BLaER1 (cell line): Measurements from ENCODE around the gene ZBTB43.

Experiments used
- H3K27ac ChIP-seq: shearing (Covaris generic); formaldehyde crosslinking; 2 replicates; pipeline ENCODE4 v1.8.1; 2022
- H3K27me3 ChIP-seq: shearing (Covaris generic); formaldehyde crosslinking; 2 replicates; pipeline ENCODE4 v1.8.1; 2022
- H3K36me3 ChIP-seq: shearing (Covaris generic); formaldehyde crosslinking; 2 replicates; pipeline ENCODE4 v1.8.1; 2022
- H3K4me1 ChIP-seq: shearing (Covaris generic); formaldehyde crosslinking; 2 replicates; pipeline ENCODE4 v1.8.1; 2022
- H3K4me2 ChIP-seq: shearing (Covaris generic); formaldehyde crosslinking; 2 replicates; pipeline ENCODE4 v1.8.1; 2022
- H3K4me3 ChIP-seq: shearing (Covaris generic); formaldehyde crosslinking; 2 replicates; pipeline ENCODE4 v1.8.1; 2022
- H3K9ac ChIP-seq: shearing (Covaris generic); formaldehyde crosslinking; 2 replicates; pipeline ENCODE4 v1.8.1; 2022
- H3K9me3 ChIP-seq: shearing (Covaris generic); formaldehyde crosslinking; 2 replicates; pipeline ENCODE4 v1.8.1; 2022
- H4K20me1 ChIP-seq: shearing (Covaris generic); formaldehyde crosslinking; 2 replicates; pipeline ENCODE4 v1.8.1; 2022
- Cebpa-rat ChIP-seq: shearing (Covaris generic); IDR thresholded peaks from 2 replicates; pipeline ENCODE4 v1.8.1; 2022

The ZBTB43 gene

GRCh38 chr9:126851286-126851880 lies 46.5 kb downstream of the ZBTB43 start:
- H3K36me3 ChIP-seq, result no peaks in the 10 kb centered on the region
- H3K9me3 ChIP-seq, result no peaks in the 10 kb centered on the region
- TF ChIP-seq Cebpa-rat, result no peak
- no peaks in the 10 kb centered on the region for H3K4me1 ChIP-seq
- H3K9ac ChIP-seq, result no peak overlapping the region
- no peak overlapping the region for H3K4me3 ChIP-seq
- no peaks in the 10 kb centered on the region for H4K20me1 ChIP-seq
- H3K27me3 ChIP-seq, result no peaks in the 10 kb centered on the region
- no peak overlapping the region for H3K27ac ChIP-seq
- H3K4me2 ChIP-seq, result no peak overlapping the region

- Histone ChIP-seq H3K27ac (no peak overlapping the region), H3K9me3 (no peaks in the 10 kb centered on the region), H3K36me3 (no peaks in the 10 kb centered on the region), H3K4me3 (no peak overlapping the region), H3K4me1 (no peaks in the 10 kb centered on the region), H3K27me3 (no peaks in the 10 kb centered on the region), H3K9ac (no peak overlapping the region), H4K20me1 (no peaks in the 10 kb centered on the region), H3K4me2 (no peak overlapping the region)
- no peak for TF ChIP-seq Cebpa-rat
These were observed 47.3 kb downstream of the ZBTB43 start for GRCh38 chr9:126852086-126852688.

- no peak for TF ChIP-seq Cebpa-rat
- no peaks in the 10 kb centered on the region for H3K4me1 ChIP-seq
- no peak overlapping the region for H3K4me3 ChIP-seq
- H3K9ac ChIP-seq, result no peak overlapping the region
- H3K4me2 ChIP-seq, result no peak overlapping the region
- no peaks in the 10 kb centered on the region for H3K9me3 ChIP-seq
- H4K20me1 ChIP-seq, result no peaks in the 10 kb centered on the region
- no peaks in the 10 kb centered on the region for H3K36me3 ChIP-seq
- no peaks in the 10 kb centered on the region for H3K27me3 ChIP-seq
- H3K27ac ChIP-seq, result no peak overlapping the region
These were observed 48.8 kb downstream of the ZBTB43 start for GRCh38 chr9:126853667-126854066.

GRCh38 chr9:126854734-126855133 lies 49.9 kb downstream of the ZBTB43 start:
- H3K9ac ChIP-seq, result no peak overlapping the region
- no peak overlapping the region for H3K27ac ChIP-seq
- H4K20me1 ChIP-seq, result no peaks in the 10 kb centered on the region
- H3K4me2 ChIP-seq, result no peak overlapping the region
- no peaks in the 10 kb centered on the region for H3K36me3 ChIP-seq
- peaks cover 5% of the 10 kb centered on the region for H3K4me1 ChIP-seq
- no peak overlapping the region for H3K4me3 ChIP-seq
- TF ChIP-seq Cebpa-rat, result no peak
- H3K27me3 ChIP-seq, result no peaks in the 10 kb centered on the region
- H3K9me3 ChIP-seq, result no peaks in the 10 kb centered on the region

- Histone ChIP-seq H3K4me1 (peaks cover 11% of the 10 kb centered on the region), H3K36me3 (no peaks in the 10 kb centered on the region), H4K20me1 (no peaks in the 10 kb centered on the region), H3K9ac (no peak overlapping the region), H3K9me3 (no peaks in the 10 kb centered on the region), H3K4me3 (no peak overlapping the region), H3K27me3 (no peaks in the 10 kb centered on the region), H3K4me2 (no peak overlapping the region), H3K27ac (no peak overlapping the region)
- TF ChIP-seq Cebpa-rat, result no peak
These were observed 51.6 kb downstream of the ZBTB43 start for GRCh38 chr9:126856326-126856877.

GRCh38 chr9:126857261-126857960 lies 52.6 kb downstream of the ZBTB43 start:
- no peak overlapping the region for H3K4me3 ChIP-seq
- H3K27me3 ChIP-seq, result no peaks in the 10 kb centered on the region
- peaks cover 21% of the 10 kb centered on the region for H3K4me1 ChIP-seq
- H3K4me2 ChIP-seq, result no peak overlapping the region
- no peak for TF ChIP-seq Cebpa-rat
- H4K20me1 ChIP-seq, result peaks cover 8% of the 10 kb centered on the region
- H3K27ac ChIP-seq, result no peak overlapping the region
- no peaks in the 10 kb centered on the region for H3K36me3 ChIP-seq
- H3K9ac ChIP-seq, result no peak overlapping the region
- no peaks in the 10 kb centered on the region for H3K9me3 ChIP-seq

- H3K36me3 ChIP-seq, result peaks cover 12% of the 10 kb centered on the region
- peaks cover 30% of the 10 kb centered on the region for H3K4me1 ChIP-seq
- no peak overlapping the region for H3K9ac ChIP-seq
- H3K4me2 ChIP-seq, result no peak overlapping the region
- H3K4me3 ChIP-seq, result no peak overlapping the region
- H3K9me3 ChIP-seq, result no peaks in the 10 kb centered on the region
- no peak for TF ChIP-seq Cebpa-rat
- H4K20me1 ChIP-seq, result peaks cover 25% of the 10 kb centered on the region
- no peak overlapping the region for H3K27ac ChIP-seq
- no peaks in the 10 kb centered on the region for H3K27me3 ChIP-seq
These were observed 54.3 kb downstream of the ZBTB43 start for GRCh38 chr9:126859111-126859510.

- Histone ChIP-seq H3K9me3 (no peaks in the 10 kb centered on the region), H3K27me3 (no peaks in the 10 kb centered on the region), H3K4me2 (peak within 1 kb of the TSS; percentile 95), H3K4me1 (peaks cover 30% of the 10 kb centered on the region), H3K9ac (peak within 1 kb of the TSS; percentile 94), H4K20me1 (peaks cover 37% of the 10 kb centered on the region), H3K27ac (peak within 1 kb of the TSS; percentile 90), H3K4me3 (peak within 1 kb of the TSS; percentile 96), H3K36me3 (peaks cover 23% of the 10 kb centered on the region)
- no peak for TF ChIP-seq Cebpa-rat
These were observed 55.4 kb downstream of the ZBTB43 start, which contains the start of gene ZBTB34 for GRCh38 chr9:126860077-126860756. Gene ZBTB34 (plus strand): TSS chr9:126860639. CDS start chr9:126879400, 18,761 bp downstream.

GRCh38 chr9:126860757-126861466 lies 56.1 kb downstream of the ZBTB43 start:
- no peak for TF ChIP-seq Cebpa-rat
- Histone ChIP-seq H3K9me3 (no peaks in the 10 kb centered on the region), H3K4me1 (peaks cover 30% of the 10 kb centered on the region), H3K27me3 (no peaks in the 10 kb centered on the region), H3K27ac (peak overlapping the region; percentile 90), H3K4me2 (peak overlapping the region; percentile 95), H3K9ac (peak overlapping the region; percentile 94), H4K20me1 (peaks cover 43% of the 10 kb centered on the region), H3K4me3 (peak overlapping the region; percentile 96), H3K36me3 (peaks cover 30% of the 10 kb centered on the region)
